ENCODE measurements around the gene SLC16A12. TPM values are rescaled to one million over a fixed set of nuclear protein-coding genes. Genes with fewer than 3 reads are reported as not detected.
"Not testable (repeated sequence)": the region's sequence is repeated elsewhere in the genome, so short reads cannot be mapped to it uniquely, and the experiment has no call there.

SLC16A12 gene
- total RNA-seq, 1 donor, result under 0.01 TPM

DNA sequence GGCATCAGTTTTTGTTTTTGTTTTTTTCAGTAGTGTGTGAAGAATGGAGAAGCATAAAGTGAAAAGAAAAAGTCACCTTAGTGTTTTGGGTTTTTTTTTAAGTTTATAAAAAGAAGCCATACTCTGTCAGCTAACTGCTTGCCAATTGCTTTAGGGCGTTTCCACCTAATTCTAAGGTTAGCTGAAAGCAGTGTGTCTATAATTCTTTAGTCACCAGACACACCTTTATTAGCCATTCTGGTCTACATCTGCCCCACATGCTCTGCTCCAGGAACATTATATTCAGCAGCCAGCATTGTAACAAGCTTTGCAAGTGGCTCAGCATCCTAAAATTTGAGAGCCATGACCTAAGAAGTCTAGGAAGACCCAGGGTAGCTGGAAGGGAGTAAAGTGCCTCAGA, 14.1 kb upstream of the SLC16A12 start:
- Histone ChIP-seq H2AFZ (ENCODE audit: low read length) (no peak overlapping the region), H3K27me3 (ENCODE audit: insufficient read depth, low read length) (no peaks in the 10 kb centered on the region), H4K20me1 (ENCODE audit: insufficient read depth, low read length) (no peaks in the 10 kb centered on the region), H3K79me2 (ENCODE audit: insufficient read depth, low read length) (no peaks in the 10 kb centered on the region), H3K4me2 (ENCODE audit: insufficient read depth, low read length) (no peak overlapping the region), H3K4me1 (ENCODE audit: insufficient read depth, low read length) (peaks cover 12% of the 10 kb centered on the region), H3K9me3 (ENCODE audit: low read depth, low read length) (no peaks in the 10 kb centered on the region), H3K36me3 (ENCODE audit: insufficient read depth, low read length) (no peaks in the 10 kb centered on the region), H3K27ac (ENCODE audit: low read depth, low read length) (no peak overlapping the region), H3K4me3 (ENCODE audit: insufficient read depth, low read length) (no peak overlapping the region)
- DNase-seq (ENCODE audit: insufficient read length, low spot score, missing footprints), result no peak
- TF ChIP-seq CTCF (IDR thresholded peaks at IDR 0.05; ENCODE audit: extremely low read depth, low read depth, low read length), result no peak

- H4K20me1 ChIP-seq (ENCODE audit: insufficient read depth, low read length), result no peaks in the 10 kb centered on the region
- no peaks in the 10 kb centered on the region for H3K9me3 ChIP-seq (ENCODE audit: low read depth, low read length)
- H3K79me2 ChIP-seq (ENCODE audit: insufficient read depth, low read length), result no peaks in the 10 kb centered on the region
- TF ChIP-seq CTCF (IDR thresholded peaks at IDR 0.05; ENCODE audit: extremely low read depth, low read depth, low read length), result no peak
- H3K4me1 ChIP-seq (ENCODE audit: insufficient read depth, low read length), result peaks cover 8% of the 10 kb centered on the region
- no peak for DNase-seq (ENCODE audit: insufficient read length, low spot score, missing footprints)
- H3K27ac ChIP-seq (ENCODE audit: low read depth, low read length), result no peak overlapping the region
- H2AFZ ChIP-seq (ENCODE audit: low read length), result no peak overlapping the region
- H3K27me3 ChIP-seq (ENCODE audit: insufficient read depth, low read length), result no peaks in the 10 kb centered on the region
- H3K36me3 ChIP-seq (ENCODE audit: insufficient read depth, low read length), result no peaks in the 10 kb centered on the region
- no peak overlapping the region for H3K4me3 ChIP-seq (ENCODE audit: insufficient read depth, low read length)
- H3K4me2 ChIP-seq (ENCODE audit: insufficient read depth, low read length), result no peak overlapping the region
Observed at GRCh38 chr10:89548673-89549072, 13.3 kb upstream of the SLC16A12 start.

DNA sequence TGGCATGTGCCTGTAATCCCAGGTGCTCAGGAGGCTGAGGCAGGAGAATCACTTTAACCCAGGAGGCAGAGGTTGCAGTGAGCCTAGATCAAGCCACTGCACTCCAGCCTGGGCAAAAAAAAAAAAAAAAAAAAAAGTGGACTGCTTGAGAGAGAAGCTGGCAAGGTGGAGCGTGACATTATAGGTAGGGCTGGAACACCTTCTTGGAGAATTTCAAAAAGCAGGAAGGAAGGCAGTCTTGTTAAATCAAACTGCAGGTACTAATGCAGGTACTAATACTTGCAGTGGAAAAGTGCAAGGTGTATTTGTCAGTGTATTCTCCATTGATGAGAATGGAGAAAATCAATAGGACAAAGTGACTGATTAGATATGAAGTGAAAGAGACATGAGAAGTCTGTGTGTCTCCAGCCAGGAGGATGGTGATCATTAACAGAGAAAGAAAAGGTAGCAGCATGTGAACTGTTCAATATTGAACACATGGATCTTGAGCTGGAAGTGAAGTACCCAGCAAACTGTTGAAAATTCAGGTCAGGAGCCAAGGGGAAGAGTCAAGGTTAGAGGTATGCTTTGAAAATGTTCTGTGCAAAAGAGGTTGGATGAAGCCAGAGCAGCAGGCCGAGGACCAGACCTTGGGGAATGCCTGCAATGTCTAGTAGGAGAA, 12.6 kb upstream of the SLC16A12 start:
- no peaks in the 10 kb centered on the region for H4K20me1 ChIP-seq (ENCODE audit: insufficient read depth, low read length)
- H3K36me3 ChIP-seq (ENCODE audit: insufficient read depth, low read length), result no peaks in the 10 kb centered on the region
- no peak for TF ChIP-seq CTCF (IDR thresholded peaks at IDR 0.05; ENCODE audit: extremely low read depth, low read depth, low read length)
- DNase-seq (ENCODE audit: insufficient read length, low spot score, missing footprints), result no peak
- no peak overlapping the region for H3K4me2 ChIP-seq (ENCODE audit: insufficient read depth, low read length)
- H3K4me1 ChIP-seq (ENCODE audit: insufficient read depth, low read length), result peaks cover 2% of the 10 kb centered on the region
- H3K4me3 ChIP-seq (ENCODE audit: insufficient read depth, low read length), result no peak overlapping the region
- H2AFZ ChIP-seq (ENCODE audit: low read length), result no peak overlapping the region
- no peak overlapping the region for H3K27ac ChIP-seq (ENCODE audit: low read depth, low read length)
- no peaks in the 10 kb centered on the region for H3K79me2 ChIP-seq (ENCODE audit: insufficient read depth, low read length)
- H3K9me3 ChIP-seq (ENCODE audit: low read depth, low read length), result no peaks in the 10 kb centered on the region
- H3K27me3 ChIP-seq (ENCODE audit: insufficient read depth, low read length), result no peaks in the 10 kb centered on the region

DNA sequence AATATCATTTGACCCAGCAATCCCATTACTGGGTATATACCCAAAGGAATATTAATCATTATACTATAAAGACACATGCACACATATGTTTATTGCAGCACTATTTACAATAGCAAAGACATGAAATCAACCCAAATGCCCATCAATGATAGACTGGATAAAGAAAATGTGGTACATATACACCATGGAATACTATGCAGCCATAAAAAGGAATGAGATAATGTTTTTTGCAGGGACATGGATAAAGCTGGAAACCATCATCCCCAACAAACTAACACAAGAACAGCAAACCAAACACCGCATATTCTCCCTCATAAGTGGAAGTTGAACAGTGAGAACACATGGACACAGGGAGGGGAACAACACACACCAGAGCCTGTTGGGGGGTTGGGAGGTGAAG, 11.3 kb upstream of the SLC16A12 start:
- DNase-seq (ENCODE audit: insufficient read length, low spot score, missing footprints); H3K27ac ChIP-seq (ENCODE audit: low read depth, low read length); H3K4me1 ChIP-seq (ENCODE audit: insufficient read depth, low read length): not testable (repeated sequence)

More for the DNA sequence above, 11.3 kb upstream of the SLC16A12 start:
- not testable (repeated sequence) for H2AFZ ChIP-seq (ENCODE audit: low read length); H3K36me3 ChIP-seq (ENCODE audit: insufficient read depth, low read length); H3K4me2 ChIP-seq (ENCODE audit: insufficient read depth, low read length); H3K79me2 ChIP-seq (ENCODE audit: insufficient read depth, low read length); H3K27me3 ChIP-seq (ENCODE audit: insufficient read depth, low read length); H3K9me3 ChIP-seq (ENCODE audit: low read depth, low read length); H3K4me3 ChIP-seq (ENCODE audit: insufficient read depth, low read length); H4K20me1 ChIP-seq (ENCODE audit: insufficient read depth, low read length)

Data from osteoblast (primary cell).